Measurements from ENCODE around the gene FOS.

DNA sequence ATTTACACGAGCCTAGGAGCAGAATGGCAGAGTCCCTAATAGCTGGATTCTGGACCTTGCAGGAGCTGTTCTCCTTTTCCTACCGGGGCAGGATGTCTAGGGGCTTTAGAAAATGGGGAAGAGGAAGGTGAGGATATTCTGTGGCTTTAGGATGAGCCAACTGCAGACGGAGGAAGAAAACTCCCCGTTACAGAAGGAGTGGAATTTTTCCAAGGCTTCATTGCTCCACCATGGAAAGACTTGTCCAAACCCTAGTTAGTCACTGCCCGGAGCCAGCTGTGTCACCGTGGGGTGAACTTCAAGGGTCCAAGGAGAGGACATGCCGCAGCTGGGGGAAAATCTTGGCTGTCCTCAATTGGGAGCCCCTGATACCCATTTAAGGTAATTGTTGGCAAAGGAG is 41.6 kb downstream of the FOS start:
- TF ChIP-seq, protein P1, sequence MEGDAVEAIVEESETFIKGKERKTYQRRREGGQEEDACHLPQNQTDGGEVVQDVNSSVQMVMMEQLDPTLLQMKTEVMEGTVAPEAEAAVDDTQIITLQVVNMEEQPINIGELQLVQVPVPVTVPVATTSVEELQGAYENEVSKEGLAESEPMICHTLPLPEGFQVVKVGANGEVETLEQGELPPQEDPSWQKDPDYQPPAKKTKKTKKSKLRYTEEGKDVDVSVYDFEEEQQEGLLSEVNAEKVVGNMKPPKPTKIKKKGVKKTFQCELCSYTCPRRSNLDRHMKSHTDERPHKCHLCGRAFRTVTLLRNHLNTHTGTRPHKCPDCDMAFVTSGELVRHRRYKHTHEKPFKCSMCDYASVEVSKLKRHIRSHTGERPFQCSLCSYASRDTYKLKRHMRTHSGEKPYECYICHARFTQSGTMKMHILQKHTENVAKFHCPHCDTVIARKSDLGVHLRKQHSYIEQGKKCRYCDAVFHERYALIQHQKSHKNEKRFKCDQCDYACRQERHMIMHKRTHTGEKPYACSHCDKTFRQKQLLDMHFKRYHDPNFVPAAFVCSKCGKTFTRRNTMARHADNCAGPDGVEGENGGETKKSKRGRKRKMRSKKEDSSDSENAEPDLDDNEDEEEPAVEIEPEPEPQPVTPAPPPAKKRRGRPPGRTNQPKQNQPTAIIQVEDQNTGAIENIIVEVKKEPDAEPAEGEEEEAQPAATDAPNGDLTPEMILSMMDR (IDR thresholded peaks at IDR 0.05; ENCODE audit: low read depth, low read length): no peak
- no peak for TF ChIP-seq POLR2A (IDR thresholded peaks at IDR 0.05; ENCODE audit: extremely low read depth, insufficient read length)
- TF ChIP-seq, protein P2, sequence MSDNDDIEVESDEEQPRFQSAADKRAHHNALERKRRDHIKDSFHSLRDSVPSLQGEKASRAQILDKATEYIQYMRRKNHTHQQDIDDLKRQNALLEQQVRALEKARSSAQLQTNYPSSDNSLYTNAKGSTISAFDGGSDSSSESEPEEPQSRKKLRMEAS (IDR thresholded peaks at IDR 0.05; ENCODE audit: low read depth, low read length): no peak
- TF ChIP-seq MYC (IDR thresholded peaks at IDR 0.05; ENCODE audit: low read depth, low read length): no peak

Data from NB4 (cell line).